H7 (cell line): Measurements from ENCODE around the gene SS18L1. TPM values are rescaled to one million over a fixed set of nuclear protein-coding genes. Genes with fewer than 3 reads are reported as not detected.
A peak's percentile ranks its signal among the peaks of the same experiment; 100 is the strongest.
"Not testable (repeated sequence)": the region's sequence is repeated elsewhere in the genome, so short reads cannot be mapped to it uniquely, and the experiment has no call there.

Source experiments
- DNase-seq: peaks from one replicate; pipeline ENCODE4 v3.0.0; 2012
- H3K27me3 ChIP-seq: 2 replicates; pipeline ENCODE4 v1.6.0; 2011; ENCODE audit warnings: mild to moderate bottlenecking, low read length; ENCODE audit not compliant: control insufficient read depth, insufficient read depth
- H3K36me3 ChIP-seq: replicated peaks from 2 replicates; pipeline ENCODE4 v1.5.1; 2011; ENCODE audit warnings: low read length; ENCODE audit not compliant: control insufficient read depth, insufficient read depth
- H3K4me3 ChIP-seq: 2 replicates; pipeline ENCODE4 v1.5.1; 2011; ENCODE audit warnings: low read depth, mild to moderate bottlenecking, control low read depth, low read length, moderate library complexity; ENCODE audit not compliant: insufficient read depth
- total RNA-seq: library from RNA; depleted of rRNA; stranded (reverse); fragments of >200 nt; shearing (Covaris generic); gene quantifications from 2 replicates; pipeline ENCODE4 v1.2.3, GENCODE V29; 2014; rRNA removed

SS18L1 gene
- 15.1 and 25.1 TPM in 2 replicates for total RNA-seq

GRCh38 chr20:62143081-62143956 is at the start of gene SS18L1, which contains the start of gene PSMA7:
TSS of gene SS18L1 (plus strand) at chr20:62143769. CDS start at chr20:62143821, 52 bp downstream.
TSS of gene PSMA7 (minus strand) at chr20:62143394. CDS start at chr20:62143303, 91 bp downstream.
- DNase-seq: peak; percentile 98
- peak within 1 kb of the TSS; percentile 86 for H3K4me3 ChIP-seq
- no peaks in the 10 kb centered on the region for H3K27me3 ChIP-seq
- H3K36me3 ChIP-seq: peaks cover 24% of the 10 kb centered on the region

GRCh38 chr20:62096421-62097380 is 46.9 kb upstream of the SS18L1 start:
- DNase-seq: peak; percentile 42
- no peaks in the 10 kb centered on the region for H3K36me3 ChIP-seq
- H3K4me3 ChIP-seq: no peak overlapping the region
- H3K27me3 ChIP-seq: no peaks in the 10 kb centered on the region

- DNase-seq: peak; percentile 65
- H3K27me3 ChIP-seq: no peaks in the 10 kb centered on the region
- no peak overlapping the region for H3K4me3 ChIP-seq
- H3K36me3 ChIP-seq: no peaks in the 10 kb centered on the region
Observed at GRCh38 chr20:62097881-62098407, 45.6 kb upstream of the SS18L1 start.

- DNase-seq: no peak
- no peaks in the 10 kb centered on the region for H3K36me3 ChIP-seq
- H3K4me3 ChIP-seq: no peak overlapping the region
- no peaks in the 10 kb centered on the region for H3K27me3 ChIP-seq
Observed at GRCh38 chr20:62101078-62101477, 42.5 kb upstream of the SS18L1 start.

GRCh38 chr20:62103508-62104233 is 39.9 kb upstream of the SS18L1 start:
- Histone ChIP-seq H3K36me3 (no peaks in the 10 kb centered on the region), H3K27me3 (no peaks in the 10 kb centered on the region), H3K4me3 (no peak overlapping the region)
- peak; percentile 63 for DNase-seq

GRCh38 chr20:62104234-62104789 is 39.3 kb upstream of the SS18L1 start:
- H3K4me3 ChIP-seq: no peak overlapping the region
- no peaks in the 10 kb centered on the region for H3K36me3 ChIP-seq
- H3K27me3 ChIP-seq: no peaks in the 10 kb centered on the region
- DNase-seq: peak; percentile 61

GRCh38 chr20:62104791-62105345 is 38.7 kb upstream of the SS18L1 start:
- Histone ChIP-seq H3K4me3 (no peak overlapping the region), H3K36me3 (no peaks in the 10 kb centered on the region), H3K27me3 (no peaks in the 10 kb centered on the region)
- DNase-seq: peak; percentile 74

- no peaks in the 10 kb centered on the region for H3K36me3 ChIP-seq
- no peak for DNase-seq
- H3K27me3 ChIP-seq: no peaks in the 10 kb centered on the region
- no peak overlapping the region for H3K4me3 ChIP-seq
Observed at GRCh38 chr20:62105592-62105991, 38.0 kb upstream of the SS18L1 start.

- Histone ChIP-seq H3K36me3 (no peaks in the 10 kb centered on the region), H3K4me3 (no peak overlapping the region), H3K27me3 (no peaks in the 10 kb centered on the region)
- no peak for DNase-seq
Observed at GRCh38 chr20:62111148-62111547, 32.4 kb upstream of the SS18L1 start.

- DNase-seq: no peak
- H3K4me3 ChIP-seq: no peak overlapping the region
- H3K36me3 ChIP-seq: no peaks in the 10 kb centered on the region
- H3K27me3 ChIP-seq: no peaks in the 10 kb centered on the region
Observed at GRCh38 chr20:62112368-62112767, 31.2 kb upstream of the SS18L1 start.

- H3K36me3 ChIP-seq: no peaks in the 10 kb centered on the region
- peak; percentile 80 for DNase-seq
- no peaks in the 10 kb centered on the region for H3K27me3 ChIP-seq
- no peak overlapping the region for H3K4me3 ChIP-seq
Observed at GRCh38 chr20:62114894-62115293, 28.7 kb upstream of the SS18L1 start.

- H3K4me3 ChIP-seq, DNase-seq, H3K36me3 ChIP-seq, H3K27me3 ChIP-seq: not testable (repeated sequence)
Observed at GRCh38 chr20:62115800-62116407, 27.7 kb upstream of the SS18L1 start.
